Measurements from ENCODE around the gene RHCG.

GRCh38 chr15:89528757-89529352 lies 32.5 kb upstream of the RHCG start:
- TF ChIP-seq, protein P1, sequence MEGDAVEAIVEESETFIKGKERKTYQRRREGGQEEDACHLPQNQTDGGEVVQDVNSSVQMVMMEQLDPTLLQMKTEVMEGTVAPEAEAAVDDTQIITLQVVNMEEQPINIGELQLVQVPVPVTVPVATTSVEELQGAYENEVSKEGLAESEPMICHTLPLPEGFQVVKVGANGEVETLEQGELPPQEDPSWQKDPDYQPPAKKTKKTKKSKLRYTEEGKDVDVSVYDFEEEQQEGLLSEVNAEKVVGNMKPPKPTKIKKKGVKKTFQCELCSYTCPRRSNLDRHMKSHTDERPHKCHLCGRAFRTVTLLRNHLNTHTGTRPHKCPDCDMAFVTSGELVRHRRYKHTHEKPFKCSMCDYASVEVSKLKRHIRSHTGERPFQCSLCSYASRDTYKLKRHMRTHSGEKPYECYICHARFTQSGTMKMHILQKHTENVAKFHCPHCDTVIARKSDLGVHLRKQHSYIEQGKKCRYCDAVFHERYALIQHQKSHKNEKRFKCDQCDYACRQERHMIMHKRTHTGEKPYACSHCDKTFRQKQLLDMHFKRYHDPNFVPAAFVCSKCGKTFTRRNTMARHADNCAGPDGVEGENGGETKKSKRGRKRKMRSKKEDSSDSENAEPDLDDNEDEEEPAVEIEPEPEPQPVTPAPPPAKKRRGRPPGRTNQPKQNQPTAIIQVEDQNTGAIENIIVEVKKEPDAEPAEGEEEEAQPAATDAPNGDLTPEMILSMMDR (conservative IDR thresholded peaks at IDR 0.05 in 1 of 2, IDR thresholded peaks at IDR 0.05 in 1 of 2; ENCODE audit: low read depth in 1 of 2, low read length in 2 of 2), result no peak
- no peak for TF ChIP-seq EZH2 (IDR thresholded peaks at IDR 0.05; ENCODE audit: low read length, missing control alignments)
